ENCODE measurements around the gene ADIPOR1. TPM values are rescaled to one million over a fixed set of nuclear protein-coding genes. Genes with fewer than 3 reads are reported as not detected.
"Not testable (repeated sequence)": the region's sequence is repeated elsewhere in the genome, so short reads cannot be mapped to it uniquely, and the experiment has no call there.

ADIPOR1 gene
- 73.8 TPM for polyA plus RNA-seq
- long read RNA-seq, donor 1, transcript ADIPOR1-201 (8 exons, 2,177 nt): major isoform, 29 of 29 reads
- long read RNA-seq, donor 1, partial matches to known transcripts: 0 of 29 reads
- long read RNA-seq, donor 1, other reads (novel, unspliced or antisense): 0 of 29 reads
- long read RNA-seq, donor 2, transcript ADIPOR1-201 (8 exons, 2,177 nt): major isoform, 24 of 35 reads
- long read RNA-seq, donor 2, partial matches to known transcripts: 8 of 35 reads
- long read RNA-seq, donor 2, other reads (novel, unspliced or antisense): 0 of 35 reads
- long read RNA-seq, donor 3: 0 reads
- long read RNA-seq, donor 4, transcript ADIPOR1-201 (8 exons, 2,177 nt): major isoform, 5 of 5 reads
- long read RNA-seq, donor 4, partial matches to known transcripts: 0 of 5 reads
- long read RNA-seq, donor 4, other reads (novel, unspliced or antisense): 0 of 5 reads
- long read RNA-seq, donor 5, transcript ADIPOR1-201 (8 exons, 2,177 nt): major isoform, 18 of 19 reads
- long read RNA-seq, donor 5, partial matches to known transcripts: 0 of 19 reads
- long read RNA-seq, donor 5, other reads (novel, unspliced or antisense): 0 of 19 reads
- long read RNA-seq, donor 6, transcript ADIPOR1-201 (8 exons, 2,177 nt): major isoform, 29 of 34 reads
- long read RNA-seq, donor 6, partial matches to known transcripts: 5 of 34 reads
- long read RNA-seq, donor 6, other reads (novel, unspliced or antisense): 0 of 34 reads
- long read RNA-seq, donor 7, transcript ADIPOR1-201 (8 exons, 2,177 nt): major isoform, 12 of 12 reads
- long read RNA-seq, donor 7, partial matches to known transcripts: 0 of 12 reads
- long read RNA-seq, donor 7, other reads (novel, unspliced or antisense): 0 of 12 reads
- long read RNA-seq, donor 8, transcript ADIPOR1-201 (8 exons, 2,177 nt): major isoform, 40 of 49 reads
- long read RNA-seq, donor 8, partial matches to known transcripts: 7 of 49 reads
- long read RNA-seq, donor 8, other reads (novel, unspliced or antisense): 0 of 49 reads
- long read RNA-seq, donor 9, transcript ADIPOR1-201 (8 exons, 2,177 nt): major isoform, 31 of 36 reads
- long read RNA-seq, donor 9, partial matches to known transcripts: 5 of 36 reads
- long read RNA-seq, donor 9, other reads (novel, unspliced or antisense): 0 of 36 reads
- long read RNA-seq, donor 10, transcript ADIPOR1-201 (8 exons, 2,177 nt): major isoform, 48 of 49 reads
- long read RNA-seq, donor 10, partial matches to known transcripts: 0 of 49 reads
- long read RNA-seq, donor 10, other reads (novel, unspliced or antisense): 0 of 49 reads
- long read RNA-seq, donor 11, transcript ADIPOR1-201 (8 exons, 2,177 nt): major isoform, 28 of 33 reads
- long read RNA-seq, donor 11, partial matches to known transcripts: 5 of 33 reads
- long read RNA-seq, donor 11, other reads (novel, unspliced or antisense): 0 of 33 reads

- Histone ChIP-seq H3K4me1 (ENCODE audit: control insufficient read depth, insufficient read depth, low read length) (peaks cover 18% of the 10 kb centered on the region), H3K27ac (ENCODE audit: low read length) (peak within 1 kb of the TSS; percentile 84)
These were observed at the start of gene ADIPOR1 for GRCh38 chr1:202957733-202958543. Gene ADIPOR1 (minus strand): TSS chr1:202958312. CDS start chr1:202951070, 7,242 bp downstream.

GRCh38 chr1:203006948-203007871 lies 49.1 kb upstream of the ADIPOR1 start, which contains the start of gene TMEM183A:
Gene TMEM183A (plus strand): TSS chr1:203007374. CDS start chr1:203007466, 92 bp downstream.
- Histone ChIP-seq H3K27me3 (ENCODE audit: control insufficient read depth, insufficient read depth, low read length) (no peaks in the 10 kb centered on the region), H3K27ac (ENCODE audit: low read length) (peak within 1 kb of the TSS; percentile 99), H3K4me1 (ENCODE audit: control insufficient read depth, insufficient read depth, low read length) (peaks cover 10% of the 10 kb centered on the region), H3K4me3 (ENCODE audit: low read length) (peak within 1 kb of the TSS; percentile 87), H3K36me3 (ENCODE audit: control insufficient read depth, insufficient read depth, low read length) (peaks cover 21% of the 10 kb centered on the region), H3K9me3 (ENCODE audit: control insufficient read depth, low read depth, low read length) (peaks cover 5% of the 10 kb centered on the region)
- peak; percentile 98 for DNase-seq
- no CpG with 5 or more reads among the region's 78 CpGs for WGBS (ENCODE audit: insufficient coverage, low lambda C conversion rate)

More at GRCh38 chr1:202957733-202958543, at the start of gene ADIPOR1:
- DNase-seq: peak; percentile 93 to 94
- H3K9me3 ChIP-seq (ENCODE audit: control insufficient read depth, low read depth, low read length): no peaks in the 10 kb centered on the region
- no CpG with 5 or more reads among the region's 86 CpGs for WGBS (ENCODE audit: insufficient coverage, low lambda C conversion rate)
- peaks cover 17% of the 10 kb centered on the region for H3K36me3 ChIP-seq (ENCODE audit: control insufficient read depth, insufficient read depth, low read length)
- peak within 1 kb of the TSS; percentile 94 for H3K4me3 ChIP-seq (ENCODE audit: low read length)
- H3K27me3 ChIP-seq (ENCODE audit: control insufficient read depth, insufficient read depth, low read length): no peaks in the 10 kb centered on the region

- DNase-seq: peak in 1 of 2 donors; percentile 56
- peaks cover 12% of the 10 kb centered on the region for H3K36me3 ChIP-seq (ENCODE audit: control insufficient read depth, insufficient read depth, low read length)
- H3K9me3 ChIP-seq (ENCODE audit: control insufficient read depth, low read depth, low read length); H3K27ac ChIP-seq (ENCODE audit: low read length); H3K4me1 ChIP-seq (ENCODE audit: control insufficient read depth, insufficient read depth, low read length); H3K27me3 ChIP-seq (ENCODE audit: control insufficient read depth, insufficient read depth, low read length): not testable (repeated sequence)
- 50% methylated on average over 2 of the region's 17 CpGs for WGBS (ENCODE audit: insufficient coverage, low lambda C conversion rate)
- peak overlapping the region; percentile 87 for H3K4me3 ChIP-seq (ENCODE audit: low read length)
These were observed 47.5 kb upstream of the ADIPOR1 start for GRCh38 chr1:203005395-203006142.

GRCh38 chr1:203002951-203003350 lies 44.8 kb upstream of the ADIPOR1 start:
- Histone ChIP-seq H3K4me3 (ENCODE audit: low read length) (no peak overlapping the region), H3K4me1 (ENCODE audit: control insufficient read depth, insufficient read depth, low read length) (peaks cover 7% of the 10 kb centered on the region), H3K36me3 (ENCODE audit: control insufficient read depth, insufficient read depth, low read length) (no peaks in the 10 kb centered on the region), H3K27ac (ENCODE audit: low read length) (no peak overlapping the region), H3K27me3 (ENCODE audit: control insufficient read depth, insufficient read depth, low read length) (no peaks in the 10 kb centered on the region), H3K9me3 (ENCODE audit: control insufficient read depth, low read depth, low read length) (no peaks in the 10 kb centered on the region)
- WGBS (ENCODE audit: insufficient coverage, low lambda C conversion rate): no CpG with 5 or more reads among the region's 1 CpG
- no peak for DNase-seq

GRCh38 chr1:203001986-203002385 lies 43.9 kb upstream of the ADIPOR1 start:
- Histone ChIP-seq H3K27ac (ENCODE audit: low read length) (no peak overlapping the region), H3K4me1 (ENCODE audit: control insufficient read depth, insufficient read depth, low read length) (peaks cover 7% of the 10 kb centered on the region), H3K9me3 (ENCODE audit: control insufficient read depth, low read depth, low read length) (no peaks in the 10 kb centered on the region), H3K36me3 (ENCODE audit: control insufficient read depth, insufficient read depth, low read length) (no peaks in the 10 kb centered on the region), H3K27me3 (ENCODE audit: control insufficient read depth, insufficient read depth, low read length) (peaks cover 2% of the 10 kb centered on the region), H3K4me3 (ENCODE audit: low read length) (no peak overlapping the region)
- DNase-seq: peak in 1 of 2 donors; percentile 28
- no CpG with 5 or more reads among the region's 9 CpGs for WGBS (ENCODE audit: insufficient coverage, low lambda C conversion rate)

- 60% methylated on average over 1 of the region's 3 CpGs for WGBS (ENCODE audit: insufficient coverage, low lambda C conversion rate)
- Histone ChIP-seq H3K27me3 (ENCODE audit: control insufficient read depth, insufficient read depth, low read length) (peaks cover 4% of the 10 kb centered on the region), H3K9me3 (ENCODE audit: control insufficient read depth, low read depth, low read length) (no peaks in the 10 kb centered on the region), H3K36me3 (ENCODE audit: control insufficient read depth, insufficient read depth, low read length) (no peaks in the 10 kb centered on the region), H3K27ac (ENCODE audit: low read length) (no peak overlapping the region), H3K4me3 (ENCODE audit: low read length) (no peak overlapping the region), H3K4me1 (ENCODE audit: control insufficient read depth, insufficient read depth, low read length) (no peaks in the 10 kb centered on the region)
- DNase-seq: no peak
These were observed 42.3 kb upstream of the ADIPOR1 start for GRCh38 chr1:203000217-203000944.

GRCh38 chr1:202998836-202999750 lies 41.0 kb upstream of the ADIPOR1 start:
- 75% methylated on average over 3 of the region's 14 CpGs for WGBS (ENCODE audit: insufficient coverage, low lambda C conversion rate)
- DNase-seq: peak; percentile 21 to 27

More at GRCh38 chr1:202998836-202999750, 41.0 kb upstream of the ADIPOR1 start:
- H3K27me3 ChIP-seq (ENCODE audit: control insufficient read depth, insufficient read depth, low read length): peaks cover 8% of the 10 kb centered on the region
- H3K4me3 ChIP-seq (ENCODE audit: low read length): no peak overlapping the region
- no peak overlapping the region for H3K27ac ChIP-seq (ENCODE audit: low read length)
- H3K9me3 ChIP-seq (ENCODE audit: control insufficient read depth, low read depth, low read length): no peaks in the 10 kb centered on the region
- H3K36me3 ChIP-seq (ENCODE audit: control insufficient read depth, insufficient read depth, low read length): no peaks in the 10 kb centered on the region
- no peaks in the 10 kb centered on the region for H3K4me1 ChIP-seq (ENCODE audit: control insufficient read depth, insufficient read depth, low read length)
